Adrenal gland (tissue), 5 donors: ENCODE results near the gene DEDD.

Source experiments
- POLR2A ChIP-seq, 2 donors: fragments of 450-650 bp; IDR thresholded peaks; one replicate each; pipeline ENCODE4 v1.6.1; 2017; ENCODE audit warnings: antibody characterized with exemption in 2 of 2, mild to moderate bottlenecking in 2 of 2, moderate library complexity in 1 of 2
- TF ChIP-seq, protein P1 (sequence below), 6 experiments: fragments of 450-650 bp in 4 of 6; fragments of 200-600 bp in 2 of 6; sonication (generic) in 1 of 6; IDR thresholded peaks; 1 replicate in 5 of 6; 2 replicates in 1 of 6; pipeline versions ENCODE4 v1.5.1 to v1.8.0; 2016 to 2021; ENCODE audit warnings: antibody characterized with exemption in 6 of 6, mild to moderate bottlenecking in 2 of 6, moderate library complexity in 1 of 6
- donor health status: DM: no; HTN: no; CAD: no.

DNA sequence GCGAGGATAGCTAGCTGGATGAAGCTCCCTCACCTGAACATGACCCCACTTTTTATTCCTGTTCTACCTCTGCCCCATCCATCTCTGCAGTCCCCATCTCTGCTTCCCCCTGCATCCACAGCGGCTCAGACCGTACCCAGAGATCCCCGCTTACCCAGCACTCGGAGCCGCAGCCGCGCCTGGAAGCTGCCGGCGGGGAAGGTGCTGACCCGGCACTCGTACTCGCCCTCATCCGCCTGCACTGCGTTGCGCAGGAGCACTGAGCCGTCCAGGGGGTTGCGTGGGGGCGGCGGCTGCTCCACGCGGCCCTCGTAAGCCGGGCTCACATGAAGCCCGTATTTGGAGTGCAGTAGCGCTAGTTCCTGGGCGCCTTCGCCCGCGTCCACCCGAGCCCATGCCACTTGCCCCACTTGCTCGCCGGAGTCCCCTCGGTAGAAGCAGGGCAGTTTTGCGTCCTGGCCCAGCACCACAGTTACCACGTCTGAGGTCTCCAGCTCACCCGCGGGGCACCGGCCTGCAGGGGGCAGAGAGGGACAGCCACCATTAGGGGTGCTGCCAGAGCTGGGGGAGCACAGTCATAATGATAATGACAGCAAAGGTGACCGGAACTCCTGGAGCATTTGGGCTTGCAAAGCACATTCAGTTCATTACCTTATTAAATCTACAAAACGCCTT lies 52.9 kb downstream of the DEDD start:
- TF ChIP-seq POLR2A (IDR thresholded peaks at IDR 0.05): no peak
- TF ChIP-seq, protein P1, sequence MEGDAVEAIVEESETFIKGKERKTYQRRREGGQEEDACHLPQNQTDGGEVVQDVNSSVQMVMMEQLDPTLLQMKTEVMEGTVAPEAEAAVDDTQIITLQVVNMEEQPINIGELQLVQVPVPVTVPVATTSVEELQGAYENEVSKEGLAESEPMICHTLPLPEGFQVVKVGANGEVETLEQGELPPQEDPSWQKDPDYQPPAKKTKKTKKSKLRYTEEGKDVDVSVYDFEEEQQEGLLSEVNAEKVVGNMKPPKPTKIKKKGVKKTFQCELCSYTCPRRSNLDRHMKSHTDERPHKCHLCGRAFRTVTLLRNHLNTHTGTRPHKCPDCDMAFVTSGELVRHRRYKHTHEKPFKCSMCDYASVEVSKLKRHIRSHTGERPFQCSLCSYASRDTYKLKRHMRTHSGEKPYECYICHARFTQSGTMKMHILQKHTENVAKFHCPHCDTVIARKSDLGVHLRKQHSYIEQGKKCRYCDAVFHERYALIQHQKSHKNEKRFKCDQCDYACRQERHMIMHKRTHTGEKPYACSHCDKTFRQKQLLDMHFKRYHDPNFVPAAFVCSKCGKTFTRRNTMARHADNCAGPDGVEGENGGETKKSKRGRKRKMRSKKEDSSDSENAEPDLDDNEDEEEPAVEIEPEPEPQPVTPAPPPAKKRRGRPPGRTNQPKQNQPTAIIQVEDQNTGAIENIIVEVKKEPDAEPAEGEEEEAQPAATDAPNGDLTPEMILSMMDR (IDR thresholded peaks at IDR 0.05): no peak
